Putamen (tissue), 1 donor: ENCODE measurements around the gene ZFR2.
"Not testable (repeated sequence)": the region's sequence is repeated elsewhere in the genome, so short reads cannot be mapped to it uniquely, and the experiment has no call there.

Experiments
- DNase-seq: peaks from one replicate; pipeline ENCODE4 v3.0.0-alpha.2; 2016; ENCODE audit warnings: low spot score

The ZFR2 gene

GRCh38 chr19:3771000-3771905 lies 97.6 kb downstream of the ZFR2 start:
- no peak for DNase-seq

GRCh38 chr19:3770136-3770999 lies 98.5 kb downstream of the ZFR2 start:
- DNase-seq: no peak

DNA sequence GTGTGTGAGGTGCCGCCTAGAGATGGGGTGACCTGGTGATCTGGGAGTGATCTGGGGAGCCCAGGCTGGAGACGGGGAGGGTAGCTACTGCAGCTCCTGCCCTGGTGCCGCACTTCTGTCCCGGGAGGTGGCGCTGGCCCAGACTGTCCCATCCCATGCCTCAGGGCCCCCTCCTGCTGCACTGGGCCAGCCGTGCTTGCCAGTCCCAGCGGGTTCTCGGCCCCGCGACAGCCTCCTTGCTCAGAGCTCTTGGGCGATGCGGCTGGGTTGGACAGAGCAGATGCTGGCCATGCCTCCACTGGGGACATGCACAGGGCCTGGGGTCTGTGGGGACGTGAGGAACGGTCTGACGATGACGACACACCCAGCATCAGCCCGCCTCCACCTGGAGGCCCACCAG lies 99.3 kb downstream of the ZFR2 start:
- DNase-seq: no peak

DNA sequence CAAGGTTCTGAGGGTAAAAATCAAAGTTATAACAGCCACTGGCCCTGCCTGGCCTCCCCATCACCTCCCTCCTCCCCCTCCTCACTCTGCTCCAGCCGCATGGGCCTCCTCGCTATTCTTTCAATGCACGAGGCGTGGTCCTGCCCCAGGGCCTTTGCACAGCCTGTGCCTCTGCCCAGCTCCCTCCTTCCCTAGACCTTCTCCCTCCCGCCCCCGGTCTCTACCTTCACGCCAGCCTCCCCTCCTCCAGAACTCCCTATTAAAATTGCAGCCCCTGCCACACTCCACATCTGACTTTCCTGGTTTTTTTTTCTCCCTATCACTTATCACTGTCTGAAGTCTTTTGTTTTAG lies 100.1 kb downstream of the ZFR2 start:
- DNase-seq: no peak

DNA sequence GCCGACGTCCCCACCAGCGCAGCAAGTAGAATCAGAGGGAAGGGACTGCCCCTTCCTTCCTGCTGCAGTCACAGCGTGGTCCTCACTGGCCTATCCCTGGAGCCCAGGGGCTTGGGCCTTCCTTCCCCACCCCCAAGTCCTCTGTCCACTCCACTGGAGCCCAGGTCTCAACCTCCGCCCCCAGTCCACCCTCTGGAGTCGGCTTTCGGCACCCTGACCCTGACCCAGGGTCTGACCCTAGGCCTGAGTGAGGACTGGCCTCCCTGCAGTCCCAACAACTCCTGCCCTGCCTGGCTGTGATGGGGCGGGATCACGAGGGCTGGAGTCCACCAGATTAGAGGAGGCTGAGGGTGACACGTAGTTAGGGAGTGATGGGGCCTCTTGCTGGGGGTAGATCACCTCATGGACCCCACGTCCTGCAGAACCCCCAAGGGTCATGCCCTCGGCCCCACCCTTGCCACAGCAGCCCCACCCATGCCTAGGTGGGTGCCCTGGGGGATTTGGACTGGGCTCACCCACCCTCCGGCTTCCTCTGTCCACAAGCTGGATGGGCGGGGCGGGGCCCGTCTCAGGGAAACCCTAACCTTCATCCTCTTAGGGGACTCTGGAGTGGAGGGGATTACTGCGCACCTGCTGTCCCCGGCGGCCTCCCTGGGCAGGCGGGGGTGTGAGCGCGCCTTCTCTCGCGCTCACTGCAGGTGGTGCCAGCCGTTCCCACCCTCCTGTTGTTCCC lies 100.7 kb downstream of the ZFR2 start:
- no peak for DNase-seq

GRCh38 chr19:3767050-3767449 lies 101.8 kb downstream of the ZFR2 start:
- no peak for DNase-seq

GRCh38 chr19:3766520-3766919 lies 102.3 kb downstream of the ZFR2 start:
- no peak for DNase-seq

GRCh38 chr19:3765757-3766156 lies 103.1 kb downstream of the ZFR2 start:
- DNase-seq: not testable (repeated sequence)

GRCh38 chr19:3765121-3765520 lies 103.7 kb downstream of the ZFR2 start:
- DNase-seq: no peak

DNA sequence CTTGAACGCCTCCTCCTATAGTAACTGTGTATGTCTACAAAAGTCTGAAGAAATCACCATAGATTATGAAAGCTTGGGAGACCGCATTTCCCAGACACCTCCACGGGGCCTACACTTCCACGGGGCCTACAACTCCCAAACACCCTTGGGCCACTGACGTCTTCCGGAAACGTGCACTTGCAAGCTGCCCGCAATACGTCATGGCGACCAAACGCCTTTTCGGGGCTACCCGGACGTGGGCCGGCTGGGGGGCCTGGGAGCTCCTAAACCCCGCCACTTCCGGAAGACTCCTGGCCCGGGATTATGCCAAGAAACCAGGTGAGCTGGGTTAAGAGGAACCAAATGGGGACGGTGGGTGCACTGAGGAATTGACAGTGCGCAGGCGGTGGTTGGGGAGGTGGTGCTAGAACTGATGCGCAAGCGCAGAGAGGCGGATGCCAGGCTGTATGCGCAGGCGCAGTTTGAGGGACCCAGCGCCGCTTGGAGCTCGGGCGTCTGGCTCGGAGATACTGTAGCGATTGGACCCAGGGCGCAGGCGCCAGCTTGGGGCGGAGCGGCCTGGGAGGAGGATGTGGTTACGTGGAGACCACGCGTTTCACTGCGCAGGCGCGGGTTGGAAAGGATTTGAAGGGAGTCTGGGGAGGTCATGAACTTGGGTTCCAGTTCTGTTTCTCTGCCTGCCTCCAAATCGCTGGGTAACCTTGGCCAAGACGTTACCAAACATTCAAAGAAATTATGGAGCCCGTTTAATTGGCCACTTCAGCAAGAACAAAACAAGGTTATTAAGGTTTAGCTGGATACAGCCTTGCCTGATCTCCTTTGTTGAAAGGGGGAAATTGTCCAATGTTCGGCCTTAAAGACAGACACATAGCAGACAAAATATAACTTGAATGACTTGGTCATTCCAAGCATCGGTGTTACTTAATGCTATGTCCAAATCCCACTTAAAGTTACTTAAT lies 106.1 kb downstream of the ZFR2 start, which contains the start of gene MRPL54:
Gene MRPL54, plus strand, starts transcription at position 182 of the 959 bp plus-strand sequence. Its CDS starts 19 bp downstream, at position 201.
- DNase-seq: peak; percentile 99

DNA sequence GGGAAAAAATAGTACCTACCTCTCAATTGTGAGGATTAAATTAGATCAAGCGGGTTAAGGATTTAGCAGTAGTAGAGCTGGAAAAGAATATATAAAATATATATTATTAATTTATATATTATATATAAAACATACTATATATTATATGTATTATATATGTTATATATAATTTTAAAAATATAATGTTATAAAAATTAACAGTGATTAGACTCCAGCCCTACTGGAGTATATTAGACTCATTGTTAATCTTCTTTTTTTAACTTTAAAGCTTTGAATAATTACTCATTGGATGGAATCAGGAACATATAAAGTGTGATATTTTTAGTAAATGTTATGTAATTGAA lies 106.7 kb downstream of the ZFR2 start:
- DNase-seq: no peak

GRCh38 chr19:3761382-3762129 lies 107.3 kb downstream of the ZFR2 start, which contains the start of gene APBA3:
TSS of gene APBA3 (minus strand) at chr19:3761692. CDS start at chr19:3760264, 1,428 bp downstream.
- DNase-seq: peak; percentile 87

DNA sequence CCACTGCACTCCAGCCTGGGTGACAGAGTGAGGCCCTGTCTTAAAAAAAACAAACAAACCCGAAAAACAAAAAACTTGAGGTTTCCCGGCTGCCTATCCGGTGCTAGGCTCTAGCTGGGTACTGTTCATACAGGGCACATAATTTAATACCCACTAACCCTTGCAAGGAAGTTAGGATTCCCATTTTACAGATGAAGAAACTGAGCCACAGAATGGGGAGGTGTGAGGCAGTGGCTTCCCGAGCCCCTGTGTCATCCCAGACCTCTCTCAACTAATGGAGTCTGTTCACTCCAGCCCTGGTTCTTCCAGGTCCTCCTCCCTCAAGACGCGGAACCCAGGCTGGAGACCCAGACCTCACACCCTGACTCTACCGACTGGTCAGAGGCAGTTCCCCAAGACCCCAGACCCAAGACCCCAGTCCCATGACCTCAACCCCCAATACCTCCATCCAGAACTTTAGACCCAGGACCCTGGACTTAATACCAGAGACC lies 107.9 kb downstream of the ZFR2 start:
- peak; percentile 13 for DNase-seq

DNA sequence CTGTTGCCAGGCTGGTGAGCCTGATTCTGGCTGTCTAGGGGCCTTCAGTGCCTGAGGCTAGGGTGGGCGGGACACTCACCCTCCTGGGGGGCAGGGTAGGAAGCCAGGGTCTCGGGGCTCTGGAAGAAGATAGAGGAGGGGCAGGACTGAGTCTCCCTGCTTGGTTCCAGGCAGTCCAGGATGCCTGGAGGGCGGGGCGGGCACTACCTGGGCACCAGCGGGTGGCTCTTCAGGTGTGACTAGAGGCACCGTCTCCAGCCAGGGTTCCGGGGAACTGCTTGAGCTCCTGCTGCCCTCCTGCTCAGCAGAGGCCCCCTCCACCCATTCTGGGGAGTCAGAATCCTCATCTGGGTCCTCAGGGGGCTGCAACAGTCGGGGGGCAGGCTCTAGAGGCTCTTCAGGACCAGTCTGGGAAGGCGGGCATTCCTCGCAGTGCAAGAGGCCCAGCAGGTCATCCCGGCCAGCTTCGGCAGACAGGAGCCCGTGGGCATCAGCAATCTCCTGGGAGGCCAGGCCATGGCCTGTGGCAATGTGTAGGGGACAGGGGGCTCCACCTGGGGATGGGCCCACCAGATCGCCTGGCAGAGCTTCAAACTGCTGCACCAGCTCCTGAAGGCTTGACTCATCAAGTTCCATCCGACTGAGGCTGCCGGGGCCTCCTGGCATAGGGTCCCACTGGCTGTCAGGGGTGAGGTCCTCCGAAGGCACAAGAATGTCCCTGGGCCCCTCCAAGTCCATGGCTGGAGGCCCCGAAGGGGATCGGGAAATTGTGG lies 109.2 kb downstream of the ZFR2 start:
- no peak for DNase-seq

GRCh38 chr19:3758297-3758696 lies 110.5 kb downstream of the ZFR2 start:
- DNase-seq: not testable (repeated sequence)

DNA sequence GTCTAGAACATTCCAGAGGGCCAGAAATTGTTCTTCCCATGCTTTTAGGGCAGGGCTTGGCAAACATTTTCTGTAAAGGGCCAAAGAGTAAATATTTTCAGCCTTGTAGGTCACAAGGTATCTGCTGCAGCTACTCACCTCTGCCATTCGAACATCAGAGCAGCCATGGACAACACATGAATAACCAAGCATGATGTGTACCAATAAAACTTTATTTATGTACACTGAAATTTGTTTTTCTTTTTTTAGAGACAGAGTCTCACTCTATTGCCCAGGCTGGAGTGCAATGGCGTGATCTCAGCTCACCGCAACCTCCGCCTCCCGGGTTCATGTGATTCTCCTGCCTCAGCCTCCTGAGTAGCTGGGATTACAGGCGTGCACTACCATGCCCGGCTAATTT lies 111.1 kb downstream of the ZFR2 start:
- not testable (repeated sequence) for DNase-seq
